Motor neuron (in vitro differentiated cells): ENCODE measurements around the gene NOD1. TPM values are rescaled to one million over a fixed set of nuclear protein-coding genes. Genes with fewer than 3 reads are reported as not detected.

ENCODE experiments used
- ATAC-seq, 8 experiments: fragments of 200-7000 bp; cut with Tn5 transposase; replicated peaks in 6 of 8; 2 replicates each; pipeline ENCODE4 v1.8.0; 2021; ENCODE audit warnings: mild to moderate bottlenecking in 8 of 8, moderate library complexity in 8 of 8
- H3K27ac ChIP-seq, 2 donors: fragments of 250-450 bp; sonication (Bioruptor Pico); 2 replicates each; pipeline ENCODE4 v1.9.0; 2021; ENCODE audit warnings: antibody characterized with exemption in 2 of 2, mild to moderate bottlenecking in 2 of 2, moderate library complexity in 1 of 2
- H3K4me1 ChIP-seq, 2 donors: fragments of 250-450 bp; sonication (Bioruptor Pico); replicated peaks in 1 of 2; 2 replicates each; pipeline ENCODE4 v1.6.1; 2021; ENCODE audit warnings: antibody characterized with exemption in 2 of 2, mild to moderate bottlenecking in 2 of 2, moderate library complexity in 1 of 2
- H3K4me3 ChIP-seq, 5 donors: fragments of 250-450 bp; sonication (Bioruptor Pico); 2 replicates each; pipeline ENCODE4 v1.9.0; 2021; ENCODE audit warnings: antibody characterized with exemption in 5 of 5, mild to moderate bottlenecking in 5 of 5, moderate library complexity in 4 of 5
- WGBS, 10 experiments: fragments of 450-650 bp; shearing (Covaris generic); methylation state at CpG; one replicate each; pipeline ENCODE4 v1.0.0; 2022; 5-methylcytosine and 5-hydroxymethylcytosine counted together
- in situ Hi-C, 9 experiments: fragments of 400-800 bp; cut with MboI; loops; one replicate each; pipeline ENCODE4 v1.15.0; 2021; ENCODE audit warnings: low sequenced_read_pairs in 9 of 9, low pct_unique_long_range_greater_than_20kb in 2 of 9; ENCODE audit not compliant: unreplicated experiment in 9 of 9
- total RNA-seq, 8 experiments: library from RNA; unstranded; fragments of 300-600 nt; gene quantifications; 2 replicates each; pipeline versions ENCODE4 v1.2.3 to v1.2.4, GENCODE V29; 2022

NOD1 gene
- total RNA-seq, 8 experiments from 2014 or later, result 1.4 to 10.1 (median 5.5) TPM

DNA sequence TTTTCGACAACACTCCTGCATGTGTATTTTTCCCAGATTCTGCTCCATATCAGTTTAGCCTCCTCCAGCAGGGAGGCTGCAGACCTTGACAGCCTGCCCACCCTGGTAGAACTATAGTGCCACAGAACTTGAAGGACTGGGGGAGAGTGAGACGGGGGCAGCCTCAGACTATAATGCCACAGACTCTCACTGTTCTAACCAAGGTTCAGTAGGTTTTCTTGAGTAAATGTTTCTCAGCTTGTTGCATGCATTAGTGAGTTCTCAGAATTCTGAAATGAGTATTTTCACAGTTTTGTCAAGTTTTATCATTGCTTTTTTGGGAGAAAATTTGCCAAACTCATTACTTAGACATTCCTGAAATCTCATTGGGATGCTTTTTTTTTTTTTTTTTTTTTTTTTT is 98.3 kb downstream of the NOD1 start:
- WGBS, 10 experiments, result 80 to 100% (median 94%) methylated on average over 1 to 2 of the region's 2 CpGs; no CpG with 5 or more reads in 1 of the 10 experiments
- H3K4me3 ChIP-seq, result no peak overlapping the region
- no peak overlapping the region for H3K27ac ChIP-seq
- ATAC-seq, result no peak
- H3K4me1 ChIP-seq, result no peaks in the 10 kb centered on the region
- in situ Hi-C loops, result no loop called here

DNA sequence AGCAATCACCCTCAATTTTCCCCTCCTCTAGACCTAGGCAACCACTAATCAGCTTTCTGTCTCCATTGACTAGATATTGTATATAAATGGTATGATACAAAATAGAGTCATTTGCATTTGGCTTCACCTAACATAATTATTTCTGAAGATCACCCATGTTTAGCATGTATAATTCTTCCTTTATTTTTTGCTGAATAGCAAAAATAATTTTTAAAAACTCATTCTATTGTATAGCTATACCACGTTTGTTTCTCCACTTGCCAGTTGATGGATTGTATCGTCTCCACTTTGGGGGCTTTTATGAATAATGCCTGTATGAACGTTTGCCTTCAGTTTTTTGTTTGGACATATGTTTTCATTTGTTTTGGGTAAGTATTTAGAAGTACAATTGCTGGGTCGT is 98.8 kb downstream of the NOD1 start:
- H3K4me3 ChIP-seq, result no peak overlapping the region
- H3K4me1 ChIP-seq, result no peaks in the 10 kb centered on the region
- in situ Hi-C loops, result no loop called here
- no peak for ATAC-seq
- H3K27ac ChIP-seq, result no peak overlapping the region
- WGBS, 10 experiments, result 35 to 100% (median 58%) methylated on average over 1 to 4 of the region's 4 CpGs

- in situ Hi-C loops, result no loop called here
- no peak for ATAC-seq
- no peak overlapping the region for H3K4me3 ChIP-seq
- no peaks in the 10 kb centered on the region for H3K4me1 ChIP-seq
- no peak overlapping the region for H3K27ac ChIP-seq
- WGBS, 10 experiments, result 28 to 96% (median 78%) methylated on average over 1 to 4 of the region's 4 CpGs
Measured at GRCh38 chr7:30379131-30379530, 99.5 kb downstream of the NOD1 start.

DNA sequence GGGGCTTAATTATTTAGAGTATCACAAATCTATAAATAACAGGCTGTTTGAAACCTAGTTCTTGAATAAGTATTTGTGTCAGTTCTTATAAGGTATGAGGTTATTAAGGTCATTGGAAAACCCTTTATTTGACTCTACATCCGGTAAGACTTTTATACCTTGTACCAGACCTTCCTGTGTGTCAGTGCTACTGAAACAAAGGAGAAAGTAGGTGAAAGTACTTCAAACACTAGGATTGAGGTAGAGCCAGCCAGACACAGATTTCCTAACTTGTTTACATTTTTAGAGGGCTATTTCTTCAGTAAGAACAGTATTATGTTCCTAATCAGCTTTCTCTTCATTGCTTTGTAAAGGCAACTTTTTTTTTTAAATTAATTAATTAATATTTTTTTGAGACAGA is 100.3 kb downstream of the NOD1 start:
- Histone ChIP-seq H3K27ac (no peak overlapping the region), H3K4me1 (no peaks in the 10 kb centered on the region), H3K4me3 (no peak overlapping the region)
- in situ Hi-C loops, result no loop called here
- 80 to 100% (median 100%) methylated on average over 1 of the region's 1 CpG; no CpG with 5 or more reads in 1 of the 10 experiments for WGBS, 10 experiments
- ATAC-seq, result no peak

Other genes with a start within 250 kb of the NOD1 start
- 10 to 100 TPM in 2 of 8 experiments, 1 to 10 TPM in 6; 4.8 to 18.9 (median 7.3) TPM for gene ZNRF2, start 194.2 kb downstream of the NOD1 start, total RNA-seq
- gene GGCT, start 26.0 kb upstream of the NOD1 start, total RNA-seq, result 10 to 100 TPM; 31.6 to 71.6 (median 49.3) TPM
- 100 to 1,000 TPM in 7 of 8 experiments, 10 to 100 TPM in 1; 96.3 to 352 (median 161) TPM for gene GARS1, start 116.1 kb upstream of the NOD1 start, total RNA-seq
- gene CRHR2, start 203.7 kb upstream of the NOD1 start, total RNA-seq, result 1 to 10 TPM in 2 of 8 experiments, under 1 TPM in 5, not detected in 1; 0.22 to 1.2 (median 0.60) TPM